T-helper 2 cell treated with Interferon-gamma antibody and Interleukin-4, amounts not matched to agents 100 ng/mL and 5 ng/mL, for 36 hours (primary cell): ENCODE measurements around the gene SPATA3. TPM values are rescaled to one million over a fixed set of nuclear protein-coding genes. Genes with fewer than 3 reads are reported as not detected.
"Not testable (repeated sequence)": the region's sequence is repeated elsewhere in the genome, so short reads cannot be mapped to it uniquely, and the experiment has no call there.

Experiments used
- intact Hi-C: fragments of 100-400 bp; cut with micrococcal nuclease; formaldehyde crosslinking; loops from one replicate; pipeline ENCODE4 v1.15.1; 2023
- total RNA-seq: library from RNA; stranded (reverse); gene quantifications from 2 replicates; pipeline ENCODE4 v1.2.3, GENCODE V29; 2022

The SPATA3 gene
- total RNA-seq, 1 donor from 2014 or later: not detected

DNA sequence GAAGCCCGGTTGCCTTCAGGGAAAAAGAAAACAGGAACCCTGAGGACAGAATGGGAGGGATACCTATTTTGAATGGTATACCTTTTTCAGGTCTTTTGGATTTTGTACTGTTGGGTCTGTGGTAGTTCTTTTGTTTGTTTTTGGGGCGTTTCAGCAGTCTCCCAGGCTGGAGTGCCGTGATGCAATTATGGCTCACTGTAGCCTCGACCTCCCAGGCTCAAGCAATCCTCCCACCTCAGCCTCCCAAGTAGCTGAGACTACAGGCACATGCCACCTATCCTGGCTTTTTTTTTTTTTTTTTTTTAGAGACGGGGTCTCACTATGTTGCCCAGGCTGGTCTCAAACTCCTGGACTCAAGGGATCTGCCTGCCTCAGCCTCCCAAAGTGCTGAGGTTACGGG is 27.6 kb upstream of the SPATA3 start:
- intact Hi-C loops: not testable (repeated sequence)

- intact Hi-C loops: no loop called here
Measured at GRCh38 chr2:230968921-230969658, 26.8 kb upstream of the SPATA3 start.

DNA sequence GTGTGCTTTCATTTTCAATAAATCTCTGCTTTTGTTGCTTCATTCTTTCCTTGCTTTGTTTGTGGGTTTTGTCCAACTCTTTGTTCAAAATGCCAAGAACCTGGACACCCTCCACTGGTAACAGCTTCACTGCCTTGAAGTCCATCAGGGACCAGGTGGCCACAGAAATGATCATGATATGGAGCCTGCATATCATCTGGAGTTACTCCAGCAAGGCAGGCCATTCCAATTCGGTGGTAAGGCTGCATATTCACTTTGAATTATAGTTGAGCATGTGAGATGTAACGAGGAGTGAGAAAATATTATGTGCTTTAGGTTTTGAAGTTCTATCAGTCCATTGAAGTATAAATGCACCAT is 26.3 kb upstream of the SPATA3 start:
- intact Hi-C loops: no loop called here

- intact Hi-C loops: no loop called here
Measured at GRCh38 chr2:230972046-230972445, 23.9 kb upstream of the SPATA3 start.

GRCh38 chr2:230974096-230974913 is 21.6 kb upstream of the SPATA3 start:
- intact Hi-C loops: no loop called here

- intact Hi-C loops: no loop called here
Measured at GRCh38 chr2:230975927-230976326, 20.0 kb upstream of the SPATA3 start.

GRCh38 chr2:230976671-230977171 is 19.2 kb upstream of the SPATA3 start:
- intact Hi-C loops: no loop called here

- intact Hi-C loops: loop anchor here (5.0 kb wide), 1 partner anchor 118 kb away; the partner anchor contains the start of gene ITM2C
Measured at GRCh38 chr2:230980468-230980867, 15.5 kb upstream of the SPATA3 start.

DNA sequence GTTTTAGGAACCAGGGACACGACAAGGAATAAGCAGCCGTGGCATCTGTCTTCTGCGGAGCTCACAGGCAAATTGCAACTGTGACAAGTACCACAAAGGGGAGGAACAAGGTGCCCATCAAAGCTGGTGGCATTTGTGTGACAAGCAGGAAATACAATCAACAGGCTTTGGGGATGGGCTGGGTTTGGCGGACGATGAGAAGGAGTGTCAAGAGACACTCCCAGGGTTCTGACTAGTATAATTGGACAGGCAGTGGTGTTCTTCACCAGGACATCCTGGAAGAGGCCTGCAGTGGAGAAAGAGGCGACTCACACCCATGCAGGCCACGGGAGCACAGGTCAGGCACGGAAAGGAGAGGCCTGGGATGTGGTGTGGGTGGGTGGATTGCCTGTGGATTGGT is 14.2 kb upstream of the SPATA3 start:
- intact Hi-C loops: loop anchor here (5.0 kb wide), 1 partner anchor 119 kb away; the partner anchor contains the start of gene ITM2C

DNA sequence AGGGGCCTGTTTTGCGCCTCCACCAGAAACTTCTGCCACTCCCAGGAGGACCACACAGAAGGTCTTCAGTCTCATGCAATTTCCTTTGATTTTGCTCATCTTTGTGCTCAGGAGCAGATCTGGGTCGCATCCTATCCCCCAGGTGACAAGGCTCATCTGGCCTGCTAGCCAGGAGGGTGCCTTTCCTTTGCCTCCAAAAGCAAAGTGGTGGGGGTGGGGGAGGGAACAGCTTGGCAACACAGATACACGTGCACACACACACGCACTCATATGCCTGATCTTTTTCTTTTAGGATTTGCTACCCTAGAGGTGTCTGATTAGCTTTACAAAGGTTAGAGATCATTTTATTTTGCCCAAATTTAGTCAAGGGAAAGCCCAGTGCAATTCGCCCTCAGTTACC is 13.8 kb upstream of the SPATA3 start:
- intact Hi-C loops: loop anchor here (5.0 kb wide), 1 partner anchor 120 kb away; the partner anchor contains the start of gene ITM2C

GRCh38 chr2:230982528-230982927 is 13.4 kb upstream of the SPATA3 start:
- intact Hi-C loops: loop anchor here (5.0 kb wide), 1 partner anchor 120 kb away; the partner anchor contains the start of gene ITM2C

GRCh38 chr2:230983566-230983965 is 12.4 kb upstream of the SPATA3 start:
- intact Hi-C loops: loop anchor here (5.0 kb wide), 1 partner anchor 121 kb away; the partner anchor contains the start of gene ITM2C

GRCh38 chr2:230984393-230985220 is 11.3 kb upstream of the SPATA3 start:
- intact Hi-C loops: loop anchor here (1.0 to 5.0 kb wide), 2 partner anchors 27 to 122 kb away; partner anchors contain the start of gene ITM2C

DNA sequence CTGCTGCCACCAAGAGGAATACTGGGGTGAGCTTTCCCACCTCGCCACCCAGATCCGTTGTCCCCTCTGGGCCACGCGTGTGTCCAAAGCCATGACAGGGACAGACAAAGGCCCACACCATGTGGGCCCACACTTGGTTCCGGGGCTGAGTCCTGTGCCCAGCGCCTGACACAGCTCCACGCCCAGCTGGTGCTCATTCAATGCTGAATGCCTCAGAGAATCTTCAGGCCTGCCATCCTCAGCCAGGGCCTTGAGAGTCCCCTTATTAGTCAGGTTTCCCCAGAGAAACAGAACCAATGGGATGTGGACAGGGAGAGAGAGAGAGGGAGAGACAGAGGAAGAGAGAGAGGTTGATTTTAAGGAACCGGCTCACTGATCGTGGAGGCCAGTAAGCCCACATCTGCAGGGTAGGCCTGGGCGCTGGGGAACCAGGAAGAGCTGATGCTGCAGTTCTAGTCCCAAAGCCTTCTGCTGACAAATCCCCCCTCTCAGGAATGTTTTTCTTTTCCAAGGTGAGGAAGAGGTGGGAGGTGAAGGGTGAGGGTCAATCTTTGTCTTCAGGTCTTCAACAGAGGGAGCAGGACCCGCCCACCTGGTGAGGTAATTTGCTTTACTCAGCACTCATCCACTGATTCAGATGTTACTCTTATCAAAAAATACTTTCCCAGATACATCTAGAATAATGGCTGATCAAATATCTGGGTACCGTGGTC is 10.2 kb upstream of the SPATA3 start:
- intact Hi-C loops: no loop called here

GRCh38 chr2:230986520-230987136 is 9.3 kb upstream of the SPATA3 start:
- intact Hi-C loops: loop anchor here (1.0 kb wide), 3 partner anchors 84 to 162 kb away; no protein-coding TSS in a partner anchor

- intact Hi-C loops: loop anchor here (1.0 kb wide), 3 partner anchors 85 to 163 kb away; no protein-coding TSS in a partner anchor
Measured at GRCh38 chr2:230987137-230988020, 8.5 kb upstream of the SPATA3 start.

DNA sequence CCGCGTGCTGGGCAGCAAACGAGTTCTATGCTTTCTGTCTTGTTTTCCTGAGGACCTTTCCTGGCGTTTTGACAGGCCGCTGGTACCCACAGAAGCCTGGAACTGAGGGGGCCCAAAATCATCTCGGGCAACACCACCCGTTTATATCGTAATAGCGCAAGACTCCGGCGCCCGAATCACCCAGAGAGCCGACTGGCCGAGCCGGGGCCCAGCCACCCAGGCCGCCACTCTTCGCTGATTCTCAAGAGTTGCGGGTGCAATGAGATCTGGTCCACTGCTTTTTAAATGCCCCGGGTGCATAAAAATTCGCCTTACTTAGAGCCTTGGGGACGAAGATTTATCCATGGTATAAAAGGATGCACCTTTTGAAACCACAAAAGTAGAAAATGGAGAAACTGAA is 6.2 kb upstream of the SPATA3 start:
- intact Hi-C loops: no loop called here

GRCh38 chr2:230990131-230990898 is 5.6 kb upstream of the SPATA3 start:
- intact Hi-C loops: no loop called here
